Psoas muscle (tissue), 8 donors: ENCODE results near the gene FGGY. TPM values are rescaled to one million over a fixed set of nuclear protein-coding genes. Genes with fewer than 3 reads are reported as not detected.

ENCODE experiments used
- ATAC-seq, 4 donors: fragments of 200-7000 bp; cut with Tn5 transposase; one replicate each; pipeline ENCODE4 v1.9.1; 2020; ENCODE audit warnings: moderate library complexity in 3 of 4, mild to moderate bottlenecking in 2 of 4
- DNase-seq, 2 donors: peaks; one replicate each; pipeline ENCODE4 v3.0.0-alpha.2; 2020
- H3K27ac ChIP-seq: fragments of 200-600 bp; one replicate; pipeline ENCODE4 v1.8.0; 2022
- H3K27me3 ChIP-seq, 3 donors: fragments of 200-600 bp in 1 of 3; one replicate each; pipeline versions ENCODE4 v1.6.1 to v1.8.0; 2013 to 2022; ENCODE audit warnings: low read length in 2 of 3, mild to moderate bottlenecking in 2 of 3, moderate library complexity in 1 of 3; ENCODE audit not compliant: insufficient read depth in 3 of 3
- H3K36me3 ChIP-seq, 2 donors: fragments of 200-600 bp in 1 of 2; one replicate each; pipeline versions ENCODE4 v1.6.1 to v1.8.0; 2013 to 2022; ENCODE audit warnings: low read depth in 1 of 2, mild to moderate bottlenecking in 1 of 2, moderate library complexity in 1 of 2; ENCODE audit not compliant: insufficient read depth in 1 of 2
- H3K4me1 ChIP-seq: fragments of 200-600 bp; one replicate; pipeline ENCODE4 v1.8.0; 2022
- H3K4me3 ChIP-seq: fragments of 200-600 bp; one replicate; pipeline ENCODE4 v1.8.0; 2022; ENCODE audit warnings: mild to moderate bottlenecking
- H3K9me3 ChIP-seq: fragments of 200-600 bp; one replicate; pipeline ENCODE4 v1.8.0; 2022
- CTCF ChIP-seq: fragments of 200-600 bp; IDR thresholded peaks from one replicate; pipeline ENCODE4 v1.8.0; 2022; ENCODE audit warnings: antibody characterized with exemption
- WGBS, 3 donors: extraction: QIAGEN DNeasy Blood & Tissue Kit; methylation state at CpG; one replicate each; pipeline versions ENCODE4 v1.1.6 to v1.1.7; 2013; 5-methylcytosine and 5-hydroxymethylcytosine counted together
- intact Hi-C, 2 donors: fragments of 100-400 bp; cut with DNase I; formaldehyde crosslinking; loops; one replicate each; pipeline versions ENCODE4 v1.11.0 to v1.14.2; 2022
- polyA plus RNA-seq, 3 donors: library from polyadenylated mRNA; stranded (reverse); fragments of 200-250 nt; gene quantifications; one replicate each; pipeline ENCODE4 v1.2.3, GENCODE V29; 2013
- total RNA-seq, 4 donors: library from RNA; stranded (reverse); fragmentation: NEBNext Ultra II Directional in 2 of 4; extraction: Animal tissue kit (Norgen Biotek cat#: 25700) in 2 of 4; gene quantifications; one replicate each; pipeline versions ENCODE4 v1.2.1 to v1.2.4, GENCODE V29; 2021 to 2023
- donor health status: healthy with polysubstance abuse.
- donor health status: DM: no; HTN: no; CAD: no; lungs with moderate emphysema.
- donor health status: Bipolar disorder and iron deficiency.
- donor health status: healthy.
- donor health status: DM: yes; HTN: yes; CAD: no.
- donor health status: DM: no; HTN: no; CAD: no.
- donor health status: DM: no; HTN: no; CAD: no.
- donor health status: DM: yes; HTN: yes; CAD: no.

Gene FGGY
- total and polyA plus RNA-seq, 7 donors = 11.9 to 72.2 (median 46.5) TPM

- Histone ChIP-seq H3K9me3 (no peaks in the 10 kb centered on the region), H3K27ac (no peak overlapping the region), H3K36me3 (no peaks in the 10 kb centered on the region), H3K4me1 (no peaks in the 10 kb centered on the region), H3K27me3 (no peaks in the 10 kb centered on the region), H3K4me3 (no peak overlapping the region)
- DNase-seq = no peak
- no peak for TF ChIP-seq CTCF
- intact Hi-C loops = no loop called here
- ATAC-seq = no peak
- 86 to 93% (median 93%) methylated on average over 5 of the region's 5 CpGs for WGBS, 3 donors
Observed at GRCh38 chr1:59340411-59341307, 43.8 kb downstream of the FGGY start.

GRCh38 chr1:59342801-59343575, 46.1 kb downstream of the FGGY start:
- intact Hi-C loops = no loop called here
- no peak overlapping the region for H3K27ac ChIP-seq
- WGBS, 3 donors = 91 to 96% (median 92%) methylated on average over 3 of the region's 3 CpGs

GRCh38 chr1:59343576-59343840, 46.6 kb downstream of the FGGY start:
- DNase-seq (no peak), ATAC-seq (no peak)
- no peak overlapping the region for H3K4me3 ChIP-seq
- intact Hi-C loops = no loop called here
- no peaks in the 10 kb centered on the region for H3K4me1 ChIP-seq
- TF ChIP-seq CTCF = no peak
- H3K27me3 ChIP-seq = no peaks in the 10 kb centered on the region
- H3K9me3 ChIP-seq = no peaks in the 10 kb centered on the region
- WGBS, 3 donors = 87 to 92% (median 92%) methylated on average over 1 of the region's 1 CpG
- H3K27ac ChIP-seq = no peak overlapping the region
- peaks cover 0 to 1% of the 10 kb centered on the region in 2 donors for H3K36me3 ChIP-seq

More at GRCh38 chr1:59342801-59343575, 46.1 kb downstream of the FGGY start:
- Histone ChIP-seq H3K36me3 (no peaks in the 10 kb centered on the region), H3K27me3 (no peaks in the 10 kb centered on the region), H3K4me3 (no peak overlapping the region), H3K9me3 (no peaks in the 10 kb centered on the region), H3K4me1 (no peaks in the 10 kb centered on the region)
- TF ChIP-seq CTCF = no peak
- DNase-seq = no peak
- ATAC-seq = no peak

- DNase-seq = no peak
- H3K9me3 ChIP-seq = no peaks in the 10 kb centered on the region
- 88 to 95% (median 88%) methylated on average over 1 of the region's 1 CpG for WGBS, 3 donors
- intact Hi-C loops = no loop called here
- peaks cover 0 to 2% of the 10 kb centered on the region in 2 donors for H3K36me3 ChIP-seq
- H3K27me3 ChIP-seq = no peaks in the 10 kb centered on the region
- no peak overlapping the region for H3K4me3 ChIP-seq
- TF ChIP-seq CTCF = no peak
- H3K27ac ChIP-seq = no peak overlapping the region
- no peaks in the 10 kb centered on the region for H3K4me1 ChIP-seq
- ATAC-seq = no peak
Observed at GRCh38 chr1:59345221-59345620, 48.3 kb downstream of the FGGY start.
